ENCODE data around the gene PTPRK.

Gene PTPRK

GRCh38 chr6:128246472-128247260 lies 273.7 kb downstream of the PTPRK start:
- H3K79me2 ChIP-seq (ENCODE audit: control insufficient read depth, insufficient read depth, low read length, poor library complexity): no peaks in the 10 kb centered on the region
- H3K4me1 ChIP-seq (ENCODE audit: control insufficient read depth in 1 of 2, insufficient read depth in 2 of 2, low read length in 2 of 2): peaks cover 0 to 2% of the 10 kb centered on the region in 2 experiments
- no peak overlapping the region for H3K18ac ChIP-seq (ENCODE audit: low read length)
- H3K9ac ChIP-seq (ENCODE audit: low read length): no peak overlapping the region
- H2AFZ ChIP-seq (ENCODE audit: insufficient read depth, low read length, poor library complexity): no peak overlapping the region
- peak in 1 of 2 donors; percentile 17 for DNase-seq
- no peak overlapping the region for H2BK120ac ChIP-seq (ENCODE audit: insufficient read depth, low read length, poor library complexity)
- no peak overlapping the region for H3K14ac ChIP-seq (ENCODE audit: low read length)
- H2BK12ac ChIP-seq (ENCODE audit: low read length): no peak overlapping the region
- no peak overlapping the region for H2AK5ac ChIP-seq (ENCODE audit: low read length)
- H3K36me3 ChIP-seq (ENCODE audit: control insufficient read depth in 1 of 2, insufficient read depth in 2 of 2, low read length in 2 of 2): no peaks in the 10 kb centered on the region
- H3K9me3 ChIP-seq (ENCODE audit: insufficient read depth, low read depth, low read length): no peaks in the 10 kb centered on the region
- no peak overlapping the region for H3K23ac ChIP-seq (ENCODE audit: low read length)
- H4K12ac ChIP-seq (ENCODE audit: low read depth, low read length): peak overlapping the region; percentile 43
- WGBS (ENCODE audit: extremely low coverage, insufficient coverage, insufficient read length): no CpG with 5 or more reads among the region's 7 CpGs
- no peak overlapping the region for H3K4me3 ChIP-seq (ENCODE audit: low read depth, low read length)
- no peak overlapping the region for H2BK5ac ChIP-seq (ENCODE audit: low read depth, low read length, poor library complexity)
- H3K4me2 ChIP-seq (ENCODE audit: low read length): no peak overlapping the region
- H4K91ac ChIP-seq (ENCODE audit: low read depth, low read length): no peak overlapping the region
- no peak overlapping the region for H3K27ac ChIP-seq (ENCODE audit: low read depth, low read length)
- no peaks in the 10 kb centered on the region for H3K79me1 ChIP-seq (ENCODE audit: low read length)
- H3K27me3 ChIP-seq (ENCODE audit: insufficient read depth, low read length): no peaks in the 10 kb centered on the region
- no peak overlapping the region for H4K8ac ChIP-seq (ENCODE audit: low read depth, low read length)
- H3K4ac ChIP-seq (ENCODE audit: low read depth, low read length): no peak overlapping the region

- no peak overlapping the region for H4K91ac ChIP-seq (ENCODE audit: low read depth, low read length)
- no peaks in the 10 kb centered on the region for H3K9me3 ChIP-seq (ENCODE audit: insufficient read depth, low read depth, low read length)
- no peak overlapping the region for H3K4me2 ChIP-seq (ENCODE audit: low read length)
- no peak for DNase-seq
- no peak overlapping the region for H2BK120ac ChIP-seq (ENCODE audit: insufficient read depth, low read length, poor library complexity)
- no peak overlapping the region for H3K4ac ChIP-seq (ENCODE audit: low read depth, low read length)
- no peaks in the 10 kb centered on the region for H3K79me1 ChIP-seq (ENCODE audit: low read length)
- no CpG with 5 or more reads among the region's 2 CpGs for WGBS (ENCODE audit: extremely low coverage, insufficient coverage, insufficient read length)
- no peak overlapping the region for H3K18ac ChIP-seq (ENCODE audit: low read length)
- H3K14ac ChIP-seq (ENCODE audit: low read length): no peak overlapping the region
- no peak overlapping the region for H2AFZ ChIP-seq (ENCODE audit: insufficient read depth, low read length, poor library complexity)
- H3K4me1 ChIP-seq (ENCODE audit: control insufficient read depth in 1 of 2, insufficient read depth in 2 of 2, low read length in 2 of 2): peaks cover 0 to 2% of the 10 kb centered on the region in 2 experiments
- no peak overlapping the region for H3K27ac ChIP-seq (ENCODE audit: low read depth, low read length)
- H3K36me3 ChIP-seq (ENCODE audit: control insufficient read depth in 1 of 2, insufficient read depth in 2 of 2, low read length in 2 of 2): no peaks in the 10 kb centered on the region
- H4K8ac ChIP-seq (ENCODE audit: low read depth, low read length): no peak overlapping the region
- H3K27me3 ChIP-seq (ENCODE audit: insufficient read depth, low read length): no peaks in the 10 kb centered on the region
- H3K23ac ChIP-seq (ENCODE audit: low read length): no peak overlapping the region
- no peaks in the 10 kb centered on the region for H3K79me2 ChIP-seq (ENCODE audit: control insufficient read depth, insufficient read depth, low read length, poor library complexity)
- no peak overlapping the region for H3K4me3 ChIP-seq (ENCODE audit: low read depth, low read length)
- H2BK5ac ChIP-seq (ENCODE audit: low read depth, low read length, poor library complexity): no peak overlapping the region
- H2BK12ac ChIP-seq (ENCODE audit: low read length): no peak overlapping the region
- no peak overlapping the region for H3K9ac ChIP-seq (ENCODE audit: low read length)
- no peak overlapping the region for H4K12ac ChIP-seq (ENCODE audit: low read depth, low read length)
- no peak overlapping the region for H2AK5ac ChIP-seq (ENCODE audit: low read length)
These were observed 275.5 kb downstream of the PTPRK start for GRCh38 chr6:128244751-128245405.

- Histone ChIP-seq H3K18ac (ENCODE audit: low read length) (no peak overlapping the region), H3K79me1 (ENCODE audit: low read length) (no peaks in the 10 kb centered on the region), H3K4me3 (ENCODE audit: low read depth, low read length) (no peak overlapping the region), H3K9me3 (ENCODE audit: insufficient read depth, low read depth, low read length) (no peaks in the 10 kb centered on the region), H2BK5ac (ENCODE audit: low read depth, low read length, poor library complexity) (no peak overlapping the region), H3K4me1 (ENCODE audit: control insufficient read depth in 1 of 2, insufficient read depth in 2 of 2, low read length in 2 of 2) (peaks cover 0 to 2% of the 10 kb centered on the region in 2 experiments), H3K23ac (ENCODE audit: low read length) (no peak overlapping the region), H3K27ac (ENCODE audit: low read depth, low read length) (no peak overlapping the region), H3K79me2 (ENCODE audit: control insufficient read depth, insufficient read depth, low read length, poor library complexity) (no peaks in the 10 kb centered on the region), H3K27me3 (ENCODE audit: insufficient read depth, low read length) (no peaks in the 10 kb centered on the region), H3K4ac (ENCODE audit: low read depth, low read length) (no peak overlapping the region), H2AFZ (ENCODE audit: insufficient read depth, low read length, poor library complexity) (no peak overlapping the region), H2AK5ac (ENCODE audit: low read length) (no peak overlapping the region), H3K36me3 (ENCODE audit: control insufficient read depth in 1 of 2, insufficient read depth in 2 of 2, low read length in 2 of 2) (no peaks in the 10 kb centered on the region), H4K12ac (ENCODE audit: low read depth, low read length) (no peak overlapping the region), H4K91ac (ENCODE audit: low read depth, low read length) (no peak overlapping the region), H2BK120ac (ENCODE audit: insufficient read depth, low read length, poor library complexity) (no peak overlapping the region), H2BK12ac (ENCODE audit: low read length) (no peak overlapping the region), H3K9ac (ENCODE audit: low read length) (no peak overlapping the region), H3K14ac (ENCODE audit: low read length) (no peak overlapping the region), H4K8ac (ENCODE audit: low read depth, low read length) (no peak overlapping the region), H3K4me2 (ENCODE audit: low read length) (no peak overlapping the region)
- no CpG with 5 or more reads among the region's 3 CpGs for WGBS (ENCODE audit: extremely low coverage, insufficient coverage, insufficient read length)
- peak in 1 of 2 donors; percentile 16 for DNase-seq
These were observed 277.5 kb downstream of the PTPRK start for GRCh38 chr6:128242765-128243403.

- Histone ChIP-seq H2BK120ac (ENCODE audit: insufficient read depth, low read length, poor library complexity) (no peak overlapping the region), H3K79me2 (ENCODE audit: control insufficient read depth, insufficient read depth, low read length, poor library complexity) (no peaks in the 10 kb centered on the region), H3K4me2 (ENCODE audit: low read length) (no peak overlapping the region), H3K79me1 (ENCODE audit: low read length) (no peaks in the 10 kb centered on the region), H3K36me3 (ENCODE audit: control insufficient read depth in 1 of 2, insufficient read depth in 2 of 2, low read length in 2 of 2) (no peaks in the 10 kb centered on the region), H3K4me3 (ENCODE audit: low read depth, low read length) (no peak overlapping the region), H2BK12ac (ENCODE audit: low read length) (no peak overlapping the region), H3K4ac (ENCODE audit: low read depth, low read length) (no peak overlapping the region), H4K8ac (ENCODE audit: low read depth, low read length) (no peak overlapping the region), H3K9me3 (ENCODE audit: insufficient read depth, low read depth, low read length) (no peaks in the 10 kb centered on the region), H4K12ac (ENCODE audit: low read depth, low read length) (no peak overlapping the region), H4K91ac (ENCODE audit: low read depth, low read length) (no peak overlapping the region), H3K4me1 (ENCODE audit: control insufficient read depth in 1 of 2, insufficient read depth in 2 of 2, low read length in 2 of 2) (no peaks in the 10 kb centered on the region), H2AFZ (ENCODE audit: insufficient read depth, low read length, poor library complexity) (no peak overlapping the region), H3K14ac (ENCODE audit: low read length) (no peak overlapping the region), H3K9ac (ENCODE audit: low read length) (peak overlapping the region; percentile 52), H3K23ac (ENCODE audit: low read length) (peak overlapping the region; percentile 9), H2BK5ac (ENCODE audit: low read depth, low read length, poor library complexity) (no peak overlapping the region), H3K27me3 (ENCODE audit: insufficient read depth, low read length) (no peaks in the 10 kb centered on the region), H3K27ac (ENCODE audit: low read depth, low read length) (no peak overlapping the region), H2AK5ac (ENCODE audit: low read length) (no peak overlapping the region), H3K18ac (ENCODE audit: low read length) (no peak overlapping the region)
- DNase-seq: no peak
- WGBS (ENCODE audit: extremely low coverage, insufficient coverage, insufficient read length): no CpG with 5 or more reads among the region's 3 CpGs
These were observed 279.2 kb downstream of the PTPRK start for GRCh38 chr6:128241216-128241615.
